ENCODE measurements around the gene UBE2J2. TPM values are rescaled to one million over a fixed set of nuclear protein-coding genes. Genes with fewer than 3 reads are reported as not detected.

UBE2J2 gene
- total RNA-seq, 2 donors from 2014 or later: 27.5 to 33.5 TPM

DNA sequence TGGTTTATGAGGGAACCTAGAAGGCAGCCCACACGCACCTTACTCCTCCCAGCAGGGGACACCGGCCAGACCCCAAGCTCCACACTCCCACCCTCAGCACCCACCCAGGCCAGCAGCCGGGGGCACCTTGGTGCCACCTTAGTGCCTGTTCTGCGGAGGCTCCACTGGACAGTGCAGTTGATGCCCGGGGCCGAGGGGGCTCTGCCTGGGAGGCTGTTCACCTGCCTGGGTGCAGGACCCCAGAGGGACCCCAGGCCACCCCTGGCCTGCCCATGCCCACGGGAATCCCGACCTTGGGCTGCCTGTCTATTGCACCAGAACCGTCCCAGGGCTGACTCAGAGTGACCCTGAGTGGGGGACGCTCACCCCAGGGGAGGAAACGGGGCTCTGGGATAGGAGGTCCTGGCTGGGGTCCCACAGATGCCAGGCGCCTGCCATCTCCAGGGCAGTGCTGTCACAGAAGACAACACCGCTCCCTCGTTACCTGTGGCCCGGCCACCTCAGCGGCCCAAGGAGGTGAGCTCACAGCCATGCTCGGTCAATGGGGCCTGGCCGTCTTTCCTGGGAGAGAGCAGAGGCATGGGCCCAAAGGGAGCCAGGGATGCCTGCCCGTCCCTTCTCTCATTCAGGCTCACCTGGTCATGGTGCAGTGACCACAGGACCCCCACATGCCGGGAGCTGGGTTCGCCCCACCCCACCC lies 7.3 kb upstream of the UBE2J2 start:
- no peaks in the 10 kb centered on the region for H3K9me3 ChIP-seq
- H3K27ac ChIP-seq: no peak overlapping the region
- H3K27me3 ChIP-seq: peaks cover 0 to under 1% of the 10 kb centered on the region in 2 donors
- no peak for TF ChIP-seq CTCF (IDR thresholded peaks at IDR 0.05)
- no peaks in the 10 kb centered on the region for H3K36me3 ChIP-seq
- DNase-seq (ENCODE audit: low spot score): no peak
- no peak overlapping the region for H3K4me3 ChIP-seq
- peaks cover 0 to 9% of the 10 kb centered on the region in 2 donors for H3K4me1 ChIP-seq

DNA sequence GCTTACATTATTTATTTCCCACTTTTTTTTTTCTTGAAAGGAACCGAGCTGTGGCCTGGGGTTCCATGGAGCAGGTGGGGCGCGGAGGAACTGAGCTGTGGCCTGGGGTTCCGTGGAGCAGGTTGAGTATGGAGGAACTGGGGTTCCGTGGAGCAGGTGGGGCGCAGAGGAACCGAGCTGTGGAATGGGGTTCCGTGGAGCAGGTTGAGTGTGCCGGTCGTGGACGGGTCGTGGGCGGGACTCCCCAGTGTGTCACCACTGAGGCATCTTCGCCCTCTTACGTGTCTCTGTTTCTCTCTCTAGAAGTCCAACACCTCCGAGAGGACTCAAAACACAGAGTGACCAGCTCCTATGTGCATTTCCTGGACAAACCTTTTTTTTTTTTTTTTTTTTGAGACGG lies 5.4 kb upstream of the UBE2J2 start:
- no peaks in the 10 kb centered on the region for H3K9me3 ChIP-seq
- no peak for TF ChIP-seq CTCF (IDR thresholded peaks at IDR 0.05)
- no peak for DNase-seq (ENCODE audit: low spot score)

DNA sequence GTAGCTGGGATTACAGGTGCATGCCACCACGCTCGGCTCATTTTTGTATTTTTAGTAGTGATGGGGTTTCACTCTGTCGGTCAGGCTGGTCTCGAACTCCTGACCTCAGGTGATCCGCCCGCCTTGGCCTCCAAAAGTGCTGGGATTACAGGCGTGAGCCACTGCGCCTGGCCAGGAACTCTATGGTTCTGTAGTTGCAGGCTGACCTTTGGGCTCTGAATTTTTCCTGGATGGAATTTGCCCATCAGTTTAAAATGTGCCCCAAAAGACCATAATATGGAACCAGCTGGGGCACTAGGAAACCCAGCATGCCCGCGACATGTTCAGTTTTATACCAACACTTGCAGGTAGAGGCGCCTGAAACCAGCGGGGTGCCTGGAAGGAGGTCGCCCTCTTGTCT lies 5.0 kb upstream of the UBE2J2 start:
- DNase-seq (ENCODE audit: low spot score): no peak
- H3K27me3 ChIP-seq: no peaks in the 10 kb centered on the region
- H3K4me1 ChIP-seq: peaks cover 0 to 18% of the 10 kb centered on the region in 2 donors
- no peaks in the 10 kb centered on the region for H3K36me3 ChIP-seq
- TF ChIP-seq CTCF (IDR thresholded peaks at IDR 0.05): no peak
- no peaks in the 10 kb centered on the region for H3K9me3 ChIP-seq
- no peak overlapping the region for H3K4me3 ChIP-seq
- H3K27ac ChIP-seq: no peak overlapping the region

More for the DNA sequence above, 5.4 kb upstream of the UBE2J2 start:
- Histone ChIP-seq H3K4me1 (peaks cover 0 to 18% of the 10 kb centered on the region in 2 donors), H3K27ac (no peak overlapping the region), H3K27me3 (no peaks in the 10 kb centered on the region), H3K36me3 (no peaks in the 10 kb centered on the region), H3K4me3 (no peak overlapping the region)

- Histone ChIP-seq H3K36me3 (no peaks in the 10 kb centered on the region), H3K27ac (no peak overlapping the region), H3K4me3 (no peak overlapping the region), H3K27me3 (no peaks in the 10 kb centered on the region), H3K9me3 (no peaks in the 10 kb centered on the region), H3K4me1 (peaks cover 0 to 32% of the 10 kb centered on the region in 2 donors)
- no peak for DNase-seq (ENCODE audit: low spot score)
- TF ChIP-seq CTCF (IDR thresholded peaks at IDR 0.05): no peak
Observed at GRCh38 chr1:1275836-1276235, 2.2 kb upstream of the UBE2J2 start.

- TF ChIP-seq CTCF (IDR thresholded peaks at IDR 0.05): no peak
- H3K4me3 ChIP-seq: peak overlapping the region in 1 of 2 donors; percentile 95
- H3K27ac ChIP-seq: peak overlapping the region in 1 of 2 donors; percentile 89
- H3K4me1 ChIP-seq: peaks cover 0 to 41% of the 10 kb centered on the region in 2 donors
- H3K27me3 ChIP-seq: no peaks in the 10 kb centered on the region
- no peaks in the 10 kb centered on the region for H3K36me3 ChIP-seq
- no peaks in the 10 kb centered on the region for H3K9me3 ChIP-seq
- no peak for DNase-seq (ENCODE audit: low spot score)
Observed at GRCh38 chr1:1274931-1275431, 1.3 kb upstream of the UBE2J2 start.

Measured in right atrium auricular region (tissue), 2 donors.